ENCODE results near the gene SV2A.

SV2A gene

DNA sequence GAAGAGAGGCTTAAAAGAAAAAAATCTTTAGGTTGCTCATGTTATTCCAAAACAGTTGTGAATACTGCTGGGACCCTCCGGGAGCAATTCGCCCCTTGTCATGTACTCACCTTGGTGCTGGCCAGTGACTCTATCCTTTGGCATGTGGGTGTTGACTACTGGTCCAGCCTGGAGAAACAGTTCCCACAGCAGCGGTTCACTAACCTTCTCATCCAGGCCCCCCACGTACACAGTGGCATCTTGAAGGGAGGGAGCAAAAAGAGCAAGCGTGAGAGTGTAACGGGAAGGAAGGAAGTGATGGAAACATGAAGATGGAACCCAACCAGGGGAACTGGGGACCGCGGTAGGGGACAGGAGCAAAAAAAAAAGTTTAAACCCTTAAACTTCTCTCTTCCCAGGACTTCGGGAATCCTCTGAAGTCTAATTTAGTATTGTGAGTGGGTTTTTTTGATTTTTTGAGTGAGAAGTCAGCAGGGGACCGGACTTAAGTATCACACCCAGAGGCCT lies 9.5 kb upstream of the SV2A start:
- TF ChIP-seq, protein P1, sequence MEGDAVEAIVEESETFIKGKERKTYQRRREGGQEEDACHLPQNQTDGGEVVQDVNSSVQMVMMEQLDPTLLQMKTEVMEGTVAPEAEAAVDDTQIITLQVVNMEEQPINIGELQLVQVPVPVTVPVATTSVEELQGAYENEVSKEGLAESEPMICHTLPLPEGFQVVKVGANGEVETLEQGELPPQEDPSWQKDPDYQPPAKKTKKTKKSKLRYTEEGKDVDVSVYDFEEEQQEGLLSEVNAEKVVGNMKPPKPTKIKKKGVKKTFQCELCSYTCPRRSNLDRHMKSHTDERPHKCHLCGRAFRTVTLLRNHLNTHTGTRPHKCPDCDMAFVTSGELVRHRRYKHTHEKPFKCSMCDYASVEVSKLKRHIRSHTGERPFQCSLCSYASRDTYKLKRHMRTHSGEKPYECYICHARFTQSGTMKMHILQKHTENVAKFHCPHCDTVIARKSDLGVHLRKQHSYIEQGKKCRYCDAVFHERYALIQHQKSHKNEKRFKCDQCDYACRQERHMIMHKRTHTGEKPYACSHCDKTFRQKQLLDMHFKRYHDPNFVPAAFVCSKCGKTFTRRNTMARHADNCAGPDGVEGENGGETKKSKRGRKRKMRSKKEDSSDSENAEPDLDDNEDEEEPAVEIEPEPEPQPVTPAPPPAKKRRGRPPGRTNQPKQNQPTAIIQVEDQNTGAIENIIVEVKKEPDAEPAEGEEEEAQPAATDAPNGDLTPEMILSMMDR (IDR thresholded peaks at IDR 0.05) = no peak

DNA sequence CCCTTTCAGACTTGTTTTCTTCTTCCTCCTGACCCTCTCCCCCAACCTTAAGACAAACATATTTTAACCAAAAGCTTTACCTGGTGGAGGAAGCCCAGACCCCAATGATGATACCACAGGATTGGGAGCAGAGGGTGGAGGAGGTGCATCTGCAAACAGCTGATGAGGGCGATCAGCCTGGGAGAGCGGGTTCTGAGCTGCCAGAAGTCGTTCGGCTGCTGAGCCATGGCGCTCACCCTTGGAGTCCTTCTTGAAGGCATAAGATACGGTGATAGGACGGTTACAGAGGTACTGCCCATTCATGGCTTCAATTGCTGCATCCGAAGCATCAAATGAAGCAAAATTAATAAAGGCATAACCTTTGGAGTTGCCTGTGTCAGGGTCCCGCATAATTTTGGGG lies 8.7 kb upstream of the SV2A start:
- TF ChIP-seq, protein P1 (IDR thresholded peaks at IDR 0.05) = no peak

DNA sequence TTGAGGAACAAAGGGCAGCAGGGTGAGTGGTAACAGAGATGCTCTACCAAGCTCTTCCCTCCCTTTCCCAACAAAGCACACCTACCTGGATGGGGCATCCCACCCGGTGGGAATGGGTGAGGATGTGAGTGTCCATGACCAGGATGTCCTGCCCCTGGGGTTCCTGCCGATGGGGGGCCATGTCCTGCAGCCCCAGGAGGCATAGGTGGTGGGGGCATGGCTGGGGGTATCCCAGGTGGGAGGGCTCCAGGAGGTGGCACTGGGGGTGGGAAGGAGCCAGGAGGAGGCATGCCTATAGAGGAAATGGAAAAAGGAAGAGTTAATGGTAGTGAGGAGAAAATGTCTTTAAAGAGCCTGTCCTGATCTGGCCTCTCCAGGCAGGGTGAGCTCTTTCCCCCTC lies 8.1 kb upstream of the SV2A start:
- TF ChIP-seq, protein P1 (IDR thresholded peaks at IDR 0.05) = no peak

DNA sequence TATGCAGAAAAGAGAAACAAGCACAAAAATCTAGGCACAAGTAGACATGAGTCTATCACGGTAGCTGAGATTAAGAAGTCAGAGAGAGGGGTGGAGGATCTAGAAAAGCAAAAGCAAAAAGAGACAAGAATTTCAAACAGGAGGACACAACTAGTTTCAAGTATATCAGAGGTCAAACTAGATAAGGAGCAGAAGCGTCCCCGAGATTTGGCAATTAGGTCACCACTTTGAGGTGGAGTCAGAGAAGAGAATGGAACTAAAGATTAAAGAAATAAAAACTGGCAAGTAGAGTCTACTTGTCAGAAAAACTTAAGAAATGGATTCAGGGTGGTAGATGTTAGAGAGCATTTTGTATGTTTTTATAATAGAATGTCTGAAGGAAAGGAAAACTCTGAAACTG lies 7.7 kb upstream of the SV2A start:
- TF ChIP-seq, protein P1 (IDR thresholded peaks at IDR 0.05) = no peak

DNA sequence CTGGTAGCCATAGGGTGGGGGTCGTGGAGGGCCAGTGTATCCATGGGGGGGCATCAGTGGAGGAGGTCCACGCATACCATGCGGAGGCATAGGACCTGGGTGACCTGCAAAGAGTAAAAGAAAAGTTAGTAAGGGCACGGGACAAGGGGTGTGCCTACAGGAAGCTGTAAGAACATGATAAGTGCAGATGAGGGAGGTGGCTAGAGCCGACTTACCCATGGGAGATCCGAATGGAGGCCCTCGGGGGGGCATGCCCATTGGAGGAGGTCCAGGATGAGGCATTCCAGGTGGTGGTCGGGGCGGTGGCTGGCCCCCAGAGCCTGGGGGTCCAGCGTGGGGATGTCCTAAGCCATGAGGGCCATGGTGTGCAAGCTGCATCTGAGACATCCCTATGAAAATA lies 6.0 kb upstream of the SV2A start:
- TF ChIP-seq, protein P1 (IDR thresholded peaks at IDR 0.05) = no peak

DNA sequence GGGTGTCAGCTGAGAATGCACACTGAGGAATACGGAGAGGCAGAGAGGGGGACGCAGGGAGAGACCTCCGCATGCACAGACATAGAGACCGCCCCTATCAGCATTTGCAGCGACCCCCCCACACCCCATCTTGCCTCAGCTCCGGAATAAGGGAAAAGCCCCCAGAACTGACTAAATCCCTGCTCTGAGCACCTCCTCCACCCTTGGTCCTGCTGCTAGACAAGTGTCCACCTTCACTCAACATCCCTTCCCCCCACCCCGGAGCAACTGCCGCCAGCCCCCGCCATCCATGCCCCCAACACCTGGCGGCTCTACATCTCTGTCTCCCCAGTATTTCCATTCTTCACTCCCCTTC lies 769 bp downstream of the SV2A start:
- TF ChIP-seq, protein P1 (IDR thresholded peaks at IDR 0.05) = no peak

DNA sequence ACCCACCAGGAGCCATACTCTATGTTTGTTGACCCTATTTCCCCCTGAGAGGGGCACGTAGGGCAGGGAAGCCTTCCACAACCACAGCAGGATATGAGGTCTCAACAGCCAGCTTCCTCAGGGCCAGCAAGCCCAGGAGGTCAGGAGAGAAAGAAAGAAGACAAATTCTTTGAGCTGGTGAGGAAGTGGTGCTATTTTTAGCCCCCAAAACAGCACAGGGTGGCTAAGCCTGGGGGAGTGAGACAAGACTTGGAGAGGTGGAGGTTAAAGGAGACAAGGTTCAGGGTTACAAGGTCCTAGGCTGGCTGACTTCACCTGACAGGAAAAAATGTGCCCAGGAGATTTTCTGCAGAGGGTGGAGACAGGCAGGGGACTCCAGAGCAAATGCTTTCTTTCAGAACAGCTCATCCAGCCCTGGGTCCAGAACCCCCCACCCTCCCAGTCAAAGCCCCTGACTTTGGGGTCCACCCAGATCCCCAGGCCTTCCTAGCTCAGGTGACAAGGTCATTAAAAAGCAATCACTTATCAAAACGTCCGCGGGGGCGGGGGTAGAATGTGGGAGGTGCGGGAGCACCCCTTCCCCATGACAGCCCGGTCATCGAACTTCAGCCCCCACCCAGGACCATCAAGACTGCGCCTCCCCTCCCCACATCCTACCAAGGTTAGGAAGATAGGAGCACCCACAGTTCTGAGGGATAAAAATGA lies 1.3 kb downstream of the SV2A start:
- TF ChIP-seq, protein P1 (IDR thresholded peaks at IDR 0.05) = no peak

All from LNCAP (cell line).